ENCODE measurements around the gene SH3RF3. TPM values are rescaled to one million over a fixed set of nuclear protein-coding genes. Genes with fewer than 3 reads are reported as not detected.

Gene SH3RF3
- total RNA-seq, 1 donor from 2014 or later: 0.22 TPM

GRCh38 chr2:109402980-109403840 is 274.2 kb downstream of the SH3RF3 start:
- intact Hi-C loops (cut with micrococcal nuclease): no loop called here

GRCh38 chr2:109403841-109404201 is 274.8 kb downstream of the SH3RF3 start:
- intact Hi-C loops (cut with micrococcal nuclease): no loop called here

GRCh38 chr2:109404681-109405080 is 275.7 kb downstream of the SH3RF3 start:
- intact Hi-C loops (cut with micrococcal nuclease): no loop called here

- intact Hi-C loops (cut with micrococcal nuclease): no loop called here
These were observed 276.9 kb downstream of the SH3RF3 start for GRCh38 chr2:109405873-109406272.

GRCh38 chr2:109406301-109406700 is 277.3 kb downstream of the SH3RF3 start:
- intact Hi-C loops (cut with micrococcal nuclease): no loop called here

- intact Hi-C loops (cut with micrococcal nuclease): no loop called here
These were observed 278.5 kb downstream of the SH3RF3 start for GRCh38 chr2:109407276-109408042.

GRCh38 chr2:109408043-109408335 is 279.0 kb downstream of the SH3RF3 start:
- intact Hi-C loops (cut with micrococcal nuclease): no loop called here

- intact Hi-C loops (cut with micrococcal nuclease): no loop called here
These were observed 280.5 kb downstream of the SH3RF3 start for GRCh38 chr2:109409321-109410038.

GRCh38 chr2:109410039-109410815 is 281.2 kb downstream of the SH3RF3 start:
- intact Hi-C loops (cut with micrococcal nuclease): no loop called here

GRCh38 chr2:109411640-109412325 is 282.8 kb downstream of the SH3RF3 start:
- intact Hi-C loops (cut with micrococcal nuclease): no loop called here

GRCh38 chr2:109415581-109416013 is 286.6 kb downstream of the SH3RF3 start:
- intact Hi-C loops (cut with micrococcal nuclease): no loop called here

- intact Hi-C loops (cut with micrococcal nuclease): no loop called here
These were observed 288.8 kb downstream of the SH3RF3 start for GRCh38 chr2:109417701-109418335.

- intact Hi-C loops (cut with micrococcal nuclease): no loop called here
These were observed 289.7 kb downstream of the SH3RF3 start for GRCh38 chr2:109418716-109419115.

GRCh38 chr2:109419171-109419756 is 290.3 kb downstream of the SH3RF3 start:
- intact Hi-C loops (cut with micrococcal nuclease): no loop called here

GRCh38 chr2:109419960-109420370 is 291.0 kb downstream of the SH3RF3 start:
- intact Hi-C loops (cut with micrococcal nuclease): no loop called here

- intact Hi-C loops (cut with micrococcal nuclease): no loop called here
These were observed 292.1 kb downstream of the SH3RF3 start for GRCh38 chr2:109421101-109421500.

- intact Hi-C loops (cut with micrococcal nuclease): no loop called here
These were observed 292.6 kb downstream of the SH3RF3 start for GRCh38 chr2:109421642-109422041.

GRCh38 chr2:109422071-109422757 is 293.2 kb downstream of the SH3RF3 start:
- intact Hi-C loops (cut with micrococcal nuclease): no loop called here
